Cardiac septum (tissue), 1 donor: ENCODE data around the gene STAT3. TPM values are rescaled to one million over a fixed set of nuclear protein-coding genes. Genes with fewer than 3 reads are reported as not detected.
"Not testable (repeated sequence)": the region's sequence is repeated elsewhere in the genome, so short reads cannot be mapped to it uniquely, and the experiment has no call there.

Source experiments
- DNase-seq: peaks from one replicate; pipeline ENCODE4 v3.0.0-alpha.2; 2020; ENCODE audit warnings: low spot score
- intact Hi-C: fragments of 100-400 bp; cut with DNase I; formaldehyde crosslinking; loops from one replicate; pipeline ENCODE4 v1.14.0; 2022
- total RNA-seq: library from RNA; stranded (reverse); fragmentation: NEBNext Ultra II Directional; extraction: Animal tissue kit (Norgen Biotek cat#: 25700); gene quantifications from one replicate; pipeline ENCODE4 v1.2.1, GENCODE V29; 2021
- donor health status: DM: no; HTN: no; CAD: no.

STAT3 gene
- total RNA-seq, 1 donor from 2014 or later, result 159 TPM

DNA sequence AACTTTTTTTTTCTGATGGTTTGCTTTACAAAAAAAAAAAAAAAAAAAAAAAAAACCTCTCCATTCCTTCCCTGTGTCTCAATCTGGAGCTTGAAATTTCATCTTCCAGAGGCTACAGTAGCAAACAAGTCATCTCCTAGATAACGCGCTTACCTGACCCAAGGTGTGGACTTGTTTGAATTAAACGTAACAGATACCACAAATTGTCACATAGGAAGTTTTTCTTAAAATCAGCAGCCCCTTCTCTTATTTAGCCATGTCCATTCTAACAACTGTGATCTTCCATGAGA lies 114.0 kb downstream of the STAT3 start:
- no peak for DNase-seq
- intact Hi-C loops, result no loop called here

DNA sequence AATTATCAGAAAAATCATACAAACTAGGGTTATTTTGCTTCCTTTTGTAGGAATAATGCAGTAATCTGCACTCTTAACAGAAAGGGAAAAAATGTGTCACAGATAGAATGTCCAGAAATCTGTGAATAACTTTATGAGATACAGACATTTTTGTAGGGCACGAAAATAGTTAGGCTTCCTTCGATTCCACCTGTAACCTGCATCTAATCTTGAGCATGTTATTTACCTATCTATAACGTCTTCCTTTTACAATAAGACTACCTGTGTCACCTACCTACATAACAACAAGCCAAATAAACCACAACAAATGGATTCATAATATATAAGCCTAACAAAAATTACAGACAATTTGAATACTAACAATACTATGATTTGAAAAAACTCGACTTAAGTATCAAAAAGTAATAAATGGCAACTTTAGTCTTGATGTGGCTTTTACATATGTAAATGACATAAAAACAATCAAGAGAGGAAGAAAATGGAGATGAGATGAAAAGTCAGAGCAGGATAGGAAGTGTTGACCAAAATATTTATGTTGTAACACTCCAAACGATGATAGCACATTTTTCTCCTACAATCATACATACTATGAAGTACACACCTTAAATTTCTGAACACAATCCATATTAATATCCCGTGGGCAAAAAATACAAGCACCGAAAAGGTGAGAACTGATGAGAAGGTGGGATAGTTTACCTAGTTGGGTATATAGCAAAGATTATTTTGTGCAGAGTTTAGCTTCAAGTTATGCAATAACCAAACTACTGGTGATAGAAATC lies 114.6 kb downstream of the STAT3 start:
- intact Hi-C loops, result no loop called here
- no peak for DNase-seq

DNA sequence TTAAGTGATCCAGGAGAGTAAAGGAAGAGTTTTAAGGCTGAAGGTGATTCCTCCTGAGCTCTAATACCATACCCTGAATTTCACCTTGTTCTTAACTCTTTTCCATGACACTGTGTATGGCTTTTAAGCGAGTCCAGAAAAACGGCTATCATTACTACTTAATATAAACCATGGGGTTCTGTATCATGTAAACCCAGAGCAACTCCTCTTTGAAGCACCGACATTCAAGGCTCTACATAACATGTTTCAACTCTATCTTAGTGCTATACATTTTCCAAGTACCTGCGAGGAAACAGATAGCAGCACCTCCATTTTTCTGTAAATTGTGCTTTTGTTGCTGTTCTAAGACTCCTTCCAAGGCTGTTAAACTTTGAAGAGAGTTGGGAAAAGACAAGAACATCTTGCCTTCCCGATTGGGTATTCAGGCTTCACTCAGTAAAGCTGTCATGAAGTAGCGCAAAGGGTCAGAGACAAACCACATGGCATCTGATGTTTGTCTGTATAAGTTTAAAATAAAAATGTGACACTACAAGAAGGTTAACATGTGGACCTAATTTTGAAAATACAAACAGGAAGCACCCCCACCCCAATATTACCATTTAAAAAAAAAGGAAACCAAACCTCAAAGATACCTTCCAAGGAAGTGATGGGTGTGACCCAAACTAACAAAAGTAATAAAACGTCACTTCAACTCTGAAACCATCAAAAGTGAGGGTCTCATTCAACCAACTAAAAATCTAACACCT lies 115.9 kb downstream of the STAT3 start:
- DNase-seq, result no peak
- intact Hi-C loops, result no loop called here

DNA sequence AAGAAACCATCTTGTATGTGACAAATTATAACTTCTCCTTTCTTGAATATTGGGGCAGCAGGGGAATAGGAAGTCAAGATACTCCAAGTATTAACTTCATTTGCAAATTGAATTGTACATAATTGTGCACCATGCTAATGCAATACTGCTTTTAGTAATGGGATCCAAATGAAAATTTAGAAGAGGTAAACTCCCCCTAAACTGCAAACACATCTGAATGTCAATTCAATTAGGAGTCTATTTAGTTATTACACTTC lies 116.5 kb downstream of the STAT3 start:
- intact Hi-C loops, result no loop called here

DNA sequence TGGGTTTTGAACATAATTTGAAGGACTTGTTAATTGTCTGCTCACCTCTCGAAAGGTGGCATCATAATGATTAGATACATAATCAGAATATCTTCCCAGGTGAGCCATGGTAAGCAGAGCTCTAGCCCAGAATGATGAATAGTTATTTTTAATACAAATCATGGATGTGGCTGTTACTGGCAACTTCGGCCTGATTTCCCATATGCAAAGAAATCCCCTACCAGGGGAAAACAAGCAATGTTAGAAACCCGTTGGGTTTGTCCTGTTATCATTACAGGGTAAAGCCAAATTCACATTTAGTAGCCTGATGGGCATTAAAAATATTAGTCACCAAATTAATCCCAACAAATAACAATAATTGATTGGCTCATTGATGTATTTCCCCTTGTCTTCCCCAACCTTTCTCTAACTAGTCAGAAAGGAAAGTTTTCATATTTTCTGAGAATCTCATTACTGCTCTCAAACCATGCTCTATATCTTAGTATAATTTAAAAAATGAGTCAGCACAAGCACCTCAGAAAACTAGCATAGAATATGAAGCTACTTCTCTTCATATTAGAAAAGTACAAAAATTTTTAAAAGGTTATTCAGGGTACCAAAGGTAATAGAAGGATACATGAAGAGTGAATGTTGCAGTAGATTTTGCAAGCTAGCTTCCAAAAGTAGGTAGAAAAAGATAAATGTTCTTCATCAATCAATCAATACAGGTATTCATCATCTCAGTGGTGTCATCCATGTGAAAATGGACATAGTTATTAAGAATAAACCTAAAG lies 117.0 kb downstream of the STAT3 start:
- DNase-seq, result no peak
- intact Hi-C loops, result no loop called here

More for the DNA sequence above, 116.5 kb downstream of the STAT3 start:
- no peak for DNase-seq

DNA sequence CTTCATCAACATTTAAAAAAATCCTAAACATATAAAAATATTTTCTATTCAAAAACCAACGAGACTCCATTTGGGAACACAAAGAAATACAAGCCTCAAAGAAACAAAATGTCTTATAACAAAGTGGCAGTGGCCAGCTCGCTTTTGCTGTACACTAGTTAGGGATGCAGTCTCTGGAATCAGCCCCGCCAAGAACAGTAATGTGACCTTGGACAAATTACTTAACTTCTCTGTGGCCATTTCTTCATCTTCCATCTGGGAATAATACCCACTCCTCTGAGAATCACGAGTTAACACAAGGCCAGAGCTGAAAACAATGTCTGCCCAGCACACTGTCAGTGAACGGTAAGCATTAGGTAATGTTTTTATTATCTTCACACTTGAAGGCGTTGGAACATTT lies 117.6 kb downstream of the STAT3 start:
- DNase-seq, result no peak
- intact Hi-C loops, result no loop called here

DNA sequence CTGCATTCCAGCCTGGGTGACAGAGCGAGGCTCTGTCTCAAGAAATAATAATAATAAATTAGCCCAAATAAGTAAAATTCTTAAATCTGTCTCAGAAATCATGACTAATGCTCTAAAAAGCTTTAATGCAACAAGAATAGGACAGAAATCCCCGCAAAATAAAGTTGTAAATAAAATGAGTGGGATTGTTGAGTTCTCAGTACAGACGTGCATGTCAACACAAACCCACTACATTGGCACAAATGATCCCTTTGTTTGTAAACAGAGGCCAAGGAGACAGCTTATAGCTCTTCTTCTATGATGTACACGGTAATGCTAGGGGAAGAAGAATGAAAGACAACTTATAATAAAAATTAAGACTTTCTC lies 118.1 kb downstream of the STAT3 start:
- intact Hi-C loops, result no loop called here
- no peak for DNase-seq

DNA sequence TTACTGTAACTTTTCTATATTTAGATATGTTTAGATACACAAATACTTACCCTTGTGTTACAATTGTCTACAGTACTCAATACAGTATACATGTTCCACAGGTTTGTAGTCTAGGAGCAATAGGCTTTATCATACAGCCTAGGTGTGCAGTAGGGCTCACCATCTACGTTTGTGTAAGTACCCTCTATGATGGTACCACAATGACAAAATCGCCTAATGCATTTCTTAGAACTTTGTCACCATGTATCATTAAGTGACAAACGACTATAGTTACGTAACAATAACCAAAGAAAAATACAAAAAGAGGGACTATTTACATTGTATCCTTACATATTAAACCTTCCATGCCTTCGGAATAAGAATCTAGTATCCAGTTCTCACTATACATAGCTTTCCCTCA lies 120.0 kb downstream of the STAT3 start:
- intact Hi-C loops, result no loop called here
- no peak for DNase-seq

DNA sequence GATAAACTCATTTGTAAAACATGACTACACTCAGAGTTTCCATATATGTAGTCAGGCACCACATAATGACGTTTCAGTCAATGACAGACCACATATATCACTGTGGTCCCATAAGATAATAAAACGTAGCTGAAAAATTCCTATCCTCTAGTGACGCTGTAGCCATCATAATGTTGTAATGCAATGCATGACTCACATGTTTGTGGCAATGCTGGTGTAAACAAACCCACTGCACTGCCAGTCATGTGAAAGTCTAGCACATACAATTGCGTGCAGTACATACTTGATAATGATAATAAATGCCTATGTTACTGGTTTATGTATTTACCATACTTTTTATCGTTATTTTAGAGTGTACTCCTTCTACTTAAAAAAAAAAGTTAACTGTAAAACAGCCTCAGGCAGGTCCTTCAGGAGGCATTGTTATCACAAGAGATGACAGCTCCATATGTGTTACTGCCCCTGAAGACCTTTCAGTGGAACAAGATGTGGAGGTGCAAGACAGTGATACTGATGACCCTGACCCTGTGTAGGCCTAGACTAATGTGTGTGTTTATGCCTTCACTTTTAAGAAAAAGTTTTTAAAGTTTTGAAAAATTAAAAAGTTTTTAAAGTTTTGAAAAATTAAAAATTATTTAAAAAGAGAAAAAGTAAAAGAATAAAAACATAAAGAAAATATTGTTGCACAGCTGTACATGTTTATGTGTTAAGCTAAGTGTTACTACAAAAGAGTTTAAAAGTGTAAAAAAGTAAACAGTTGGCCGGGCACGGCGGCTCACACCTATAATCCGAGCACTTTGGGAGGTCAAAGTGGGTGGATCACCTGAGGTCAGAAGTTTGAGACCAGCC lies 121.1 kb downstream of the STAT3 start:
- intact Hi-C loops, result no loop called here
- no peak for DNase-seq

DNA sequence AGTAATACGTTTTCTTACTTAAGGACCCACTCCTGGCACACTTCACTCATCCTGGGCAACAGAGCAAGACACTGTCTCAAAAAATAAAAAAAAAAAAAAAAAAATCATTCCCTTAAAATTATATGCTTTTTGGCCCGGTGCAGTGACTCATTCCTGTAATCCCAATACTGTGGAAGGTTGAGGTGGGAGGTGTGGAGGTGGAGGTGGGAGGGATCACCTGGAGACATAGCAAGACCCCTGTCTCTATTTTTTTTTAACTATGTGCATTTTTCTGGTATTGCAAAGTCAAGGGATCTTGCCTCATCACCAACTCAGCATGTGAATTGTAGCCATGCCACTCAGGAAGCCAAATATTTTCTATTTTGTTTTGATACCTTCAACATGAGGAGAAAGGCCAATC lies 121.8 kb downstream of the STAT3 start:
- no peak for DNase-seq
- intact Hi-C loops, result no loop called here

DNA sequence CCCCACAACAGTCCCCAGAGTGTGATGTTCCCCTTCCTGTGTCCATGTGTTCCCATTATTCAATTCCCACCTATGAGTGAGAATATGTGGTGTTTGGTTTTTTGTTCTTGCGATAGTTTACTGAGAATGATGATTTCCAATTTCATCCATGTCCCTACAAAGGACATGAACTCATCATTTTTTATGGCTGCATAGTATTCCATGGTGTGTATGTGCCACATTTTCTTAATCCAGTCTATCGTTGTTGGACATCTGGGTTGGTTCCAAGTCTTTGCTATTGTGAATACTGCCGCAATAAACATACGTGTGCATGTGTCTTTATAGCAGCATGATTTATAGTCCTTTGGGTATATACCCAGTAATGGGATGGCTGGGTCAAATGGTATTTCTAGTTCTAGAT lies 123.9 kb downstream of the STAT3 start:
- intact Hi-C loops, DNase-seq: not testable (repeated sequence)

Other genes with a start within 250 kb of the STAT3 start
- 43.9 TPM for gene RAB5C, start 233.5 kb downstream of the STAT3 start, total RNA-seq
- gene KCNH4, start 207.3 kb downstream of the STAT3 start, total RNA-seq, result not detected
- gene HCRT, start 203.0 kb downstream of the STAT3 start, total RNA-seq, result not detected
- gene GHDC, start 193.9 kb downstream of the STAT3 start, total RNA-seq, result 6.0 TPM
- gene STAT5B, start 112.1 kb downstream of the STAT3 start, total RNA-seq, result 32.8 TPM
- gene STAT5A, start 99.9 kb downstream of the STAT3 start, total RNA-seq, result 12.1 TPM
- 358 TPM for gene CAVIN1, start 34.8 kb upstream of the STAT3 start, total RNA-seq
- 40.3 TPM for gene ATP6V0A1, start 70.4 kb upstream of the STAT3 start, total RNA-seq
- gene NAGLU, start 147.8 kb upstream of the STAT3 start, total RNA-seq, result 12.1 TPM
- 0.83 TPM for gene HSD17B1, start 164.5 kb upstream of the STAT3 start, total RNA-seq
- gene COASY, start 173.7 kb upstream of the STAT3 start, total RNA-seq, result 33.4 TPM
- 43.1 TPM for gene MLX, start 178.7 kb upstream of the STAT3 start, total RNA-seq
- gene PSMC3IP, start 189.3 kb upstream of the STAT3 start, total RNA-seq, result 1.8 TPM
- gene RETREG3, start 220.9 kb upstream of the STAT3 start, total RNA-seq, result 21.3 TPM
- gene TUBG1, start 221.2 kb upstream of the STAT3 start, total RNA-seq, result 45.6 TPM